IPS-NIHi11 (cell line): ENCODE results near the gene EFTUD2.

Experiments
- DNase-seq: peaks from one replicate; pipeline ENCODE4 v3.0.0; 2012; ENCODE audit warnings: mixed read lengths, low spot score

EFTUD2 gene

DNA sequence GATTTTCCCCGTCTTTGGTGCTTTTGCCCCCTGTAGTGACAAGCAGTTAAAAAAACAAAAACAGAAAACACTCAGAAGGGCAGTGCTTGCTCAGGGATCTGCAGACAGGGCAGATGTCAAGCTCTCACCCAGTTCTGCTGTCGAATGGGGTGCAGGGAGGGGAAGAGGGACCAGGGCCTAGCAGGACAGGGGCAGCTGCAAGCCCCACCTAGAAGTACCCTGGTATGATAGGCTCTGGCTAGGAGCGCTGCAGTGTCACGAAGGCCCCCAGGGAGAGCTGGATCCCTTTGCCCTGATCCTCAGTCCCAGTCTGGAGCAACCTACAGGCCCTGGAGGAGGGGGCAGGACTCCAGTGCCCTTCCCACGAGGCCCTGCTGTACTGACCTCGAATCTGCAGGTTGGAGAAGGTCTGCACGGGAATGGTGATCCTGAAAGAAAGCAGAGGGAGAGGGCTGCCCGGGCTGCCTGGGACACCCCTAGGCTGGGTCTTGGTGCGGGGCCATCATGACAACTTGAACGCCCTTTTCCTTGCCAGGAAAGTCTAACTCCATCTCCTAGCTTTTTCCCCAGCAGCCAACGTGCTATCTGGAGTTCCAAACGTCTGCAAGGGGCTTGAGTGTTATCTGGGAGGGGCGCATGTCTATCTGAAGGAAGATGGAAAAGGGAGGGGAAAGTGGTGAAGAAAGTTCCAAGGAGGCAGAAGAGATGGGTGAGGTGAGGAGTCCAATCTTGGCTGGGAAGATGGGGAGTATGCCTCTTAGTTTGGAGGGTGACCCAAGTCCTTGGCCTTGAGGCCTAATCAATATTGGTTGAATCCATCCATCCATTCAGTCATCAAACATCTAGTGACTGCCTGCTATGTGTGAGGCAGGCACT lies 11.2 kb upstream of the EFTUD2 start:
- no peak for DNase-seq

DNA sequence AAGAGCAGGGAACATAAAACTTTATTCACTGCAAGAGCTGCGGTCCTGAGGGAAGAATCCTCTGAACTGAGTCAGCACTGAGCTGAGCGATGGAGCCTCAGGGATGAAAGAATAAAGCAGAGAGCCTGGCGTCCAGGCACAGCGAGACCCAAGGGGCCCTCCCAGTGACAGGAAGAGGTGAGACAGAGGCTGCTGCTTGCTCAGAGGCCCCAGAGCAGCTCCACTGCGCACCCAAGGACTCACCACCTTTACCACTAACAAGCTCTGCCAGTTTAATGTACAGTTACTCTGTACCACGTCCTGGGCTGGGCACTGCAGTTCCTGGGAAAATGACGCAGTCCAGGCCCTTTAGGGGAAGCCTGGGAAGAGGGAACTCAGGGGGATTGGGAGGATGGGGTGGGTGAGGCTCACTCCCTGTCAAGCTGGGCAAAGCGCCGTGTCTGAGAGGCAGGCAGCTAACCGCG lies 10.5 kb upstream of the EFTUD2 start:
- DNase-seq: no peak

GRCh38 chr17:44908761-44909326 lies 9.6 kb upstream of the EFTUD2 start:
- no peak for DNase-seq

- DNase-seq: no peak
Observed at GRCh38 chr17:44907729-44908470, 8.7 kb upstream of the EFTUD2 start.

- no peak for DNase-seq
Observed at GRCh38 chr17:44906763-44907728, 7.8 kb upstream of the EFTUD2 start.

- no peak for DNase-seq
Observed at GRCh38 chr17:44906010-44906646, 6.9 kb upstream of the EFTUD2 start.

- no peak for DNase-seq
Observed at GRCh38 chr17:44905006-44906000, 6.1 kb upstream of the EFTUD2 start.

GRCh38 chr17:44904001-44904984 lies 5.0 kb upstream of the EFTUD2 start:
- no peak for DNase-seq

DNA sequence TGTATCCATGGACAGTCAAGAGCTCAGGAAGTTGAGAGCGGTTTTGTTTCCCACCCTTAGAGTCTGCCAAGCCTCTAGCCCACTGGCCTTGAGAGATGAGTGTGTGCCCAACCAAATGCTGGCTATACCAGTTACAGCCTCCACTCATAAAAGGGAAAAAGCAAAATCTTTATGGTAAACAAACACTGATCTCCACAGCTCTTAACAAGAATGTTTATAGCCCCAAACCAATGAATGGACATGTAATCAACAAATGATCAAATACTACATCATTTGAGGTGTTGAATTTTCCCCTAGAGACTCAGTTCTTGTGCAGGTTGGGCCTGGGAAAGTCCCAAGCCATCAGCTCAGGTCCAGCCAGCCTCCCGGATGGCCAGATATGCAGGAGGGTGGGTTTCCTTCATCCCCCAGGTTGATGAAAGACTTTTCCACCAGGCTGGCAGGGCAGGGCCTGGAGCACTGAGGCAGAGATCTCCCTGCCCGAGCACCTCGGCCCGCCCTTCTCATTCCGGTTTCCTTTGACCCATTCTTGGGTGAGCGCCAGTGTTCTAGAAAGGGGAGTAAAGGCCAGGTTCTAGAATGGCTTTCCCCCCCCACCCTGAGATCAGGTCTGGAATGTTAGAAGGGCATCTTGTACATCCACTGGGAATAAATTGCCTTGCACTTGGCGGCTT lies 3.9 kb upstream of the EFTUD2 start:
- no peak for DNase-seq

DNA sequence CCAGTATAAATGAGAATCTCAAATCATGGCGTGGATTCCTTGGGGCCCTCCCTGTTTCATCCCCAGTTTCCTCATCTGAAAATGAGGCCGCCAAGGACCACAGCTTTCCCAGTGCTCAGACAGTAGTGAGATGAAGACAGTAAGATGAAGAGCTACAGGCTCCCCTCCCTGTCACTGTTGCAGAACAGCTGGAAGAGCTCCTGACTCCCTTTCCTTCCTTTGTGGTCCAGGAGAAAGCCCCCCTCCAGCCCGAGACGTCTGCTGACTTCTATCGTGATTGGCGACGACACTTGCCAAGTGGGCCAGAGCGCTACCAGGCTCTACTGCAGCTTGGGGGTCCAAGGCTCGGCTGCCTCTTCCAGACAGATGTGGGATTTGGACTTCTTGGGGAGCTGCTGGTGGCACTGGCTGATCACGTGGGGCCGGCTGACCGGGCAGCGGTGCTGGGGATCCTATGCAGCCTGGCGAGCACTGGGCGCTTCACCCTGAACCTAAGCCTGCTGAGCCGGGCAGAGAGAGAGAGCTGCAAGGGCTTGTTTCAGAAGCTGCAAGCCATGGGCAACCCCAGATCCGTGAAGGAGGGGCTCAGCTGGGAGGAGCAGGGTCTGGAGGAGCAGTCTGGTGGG lies 3.0 kb upstream of the EFTUD2 start:
- no peak for DNase-seq

- DNase-seq: no peak
Observed at GRCh38 chr17:44901411-44901921, 2.2 kb upstream of the EFTUD2 start.

- no peak for DNase-seq
Observed at GRCh38 chr17:44900894-44901293, 1.6 kb upstream of the EFTUD2 start.

GRCh38 chr17:44898768-44899073 lies 524 bp downstream of the EFTUD2 start:
- no peak for DNase-seq

DNA sequence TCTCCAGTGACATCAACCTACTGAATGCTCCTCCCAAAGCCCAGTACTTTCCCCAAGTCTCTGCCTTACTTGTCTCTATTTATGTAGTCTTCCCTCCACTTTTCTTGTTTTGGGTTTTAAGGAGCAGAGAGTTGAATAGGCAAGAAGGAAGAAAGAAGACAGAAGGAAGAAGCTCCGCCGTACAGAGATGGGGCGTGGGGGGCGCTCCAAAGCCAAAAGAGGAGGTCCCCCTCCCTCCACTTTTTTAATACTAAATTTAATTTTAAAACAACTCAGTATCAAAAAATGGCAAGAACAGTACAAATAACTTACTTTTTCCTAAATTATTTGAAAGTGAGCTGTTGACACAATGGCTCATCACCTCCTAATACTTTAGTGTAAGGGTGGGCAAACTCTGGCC lies 4.6 kb downstream of the EFTUD2 start:
- no peak for DNase-seq

- DNase-seq: no peak
Observed at GRCh38 chr17:44892250-44892649, 7.0 kb downstream of the EFTUD2 start.

- DNase-seq: no peak
Observed at GRCh38 chr17:44889003-44889402, 10.2 kb downstream of the EFTUD2 start.
